HepG2 (cell line): Measurements from ENCODE around the gene RPL38. TPM values are rescaled to one million over a fixed set of nuclear protein-coding genes. Genes with fewer than 3 reads are reported as not detected.

ENCODE experiments used
- AGO1 ChIP-seq: fragments of 200-400 bp; formaldehyde crosslinking; IDR thresholded peaks from 2 replicates; pipeline ENCODE4 v1.6.1; 2017; ENCODE audit warnings: mild to moderate bottlenecking, low read depth, low read length, moderate library complexity; ENCODE audit not compliant: poor library complexity, severe bottlenecking
- ATF4 ChIP-seq, 2 experiments: fragments of 450-650 bp in 1 of 2; sonication (generic) in 1 of 2; formaldehyde crosslinking; IDR thresholded peaks; 2 replicates each; pipeline versions ENCODE4 v1.5.0 to v1.8.0; 2020 to 2022; ENCODE audit warnings: mild to moderate bottlenecking in 1 of 2, missing genetic modification reagents in 1 of 2
- FIP1L1 ChIP-seq: fragments of 200-400 bp; formaldehyde crosslinking; IDR thresholded peaks from 2 replicates; pipeline ENCODE4 v1.6.1; 2018; ENCODE audit warnings: low read depth, mild to moderate bottlenecking, low read length, moderate library complexity, borderline replicate concordance; ENCODE audit not compliant: insufficient read depth
- HES4 ChIP-seq: sonication (generic); formaldehyde crosslinking; IDR thresholded peaks from 2 replicates; pipeline ENCODE4 v1.9.0; 2021; ENCODE audit warnings: mild to moderate bottlenecking, missing genetic modification reagents, borderline replicate concordance
- ISL2 ChIP-seq: sonication (generic); formaldehyde crosslinking; IDR thresholded peaks from 2 replicates; pipeline ENCODE4 v1.5.0; 2020; ENCODE audit warnings: missing genetic modification reagents
- KAT7 ChIP-seq: IDR thresholded peaks from 2 replicates; pipeline ENCODE4 v1.6.1; 2018; ENCODE audit warnings: borderline replicate concordance, missing compliant biosample characterization
- MED8 ChIP-seq: sonication (generic); formaldehyde crosslinking; IDR thresholded peaks from 2 replicates; pipeline ENCODE4 v1.8.1; 2023; ENCODE audit warnings: mild to moderate bottlenecking, missing genetic modification reagents; ENCODE audit not compliant: insufficient replicate concordance
- MYC ChIP-seq: sonication (generic); formaldehyde crosslinking; IDR thresholded peaks from 2 replicates; pipeline ENCODE4 v1.9.0; 2021; ENCODE audit warnings: missing genetic modification reagents, borderline replicate concordance
- NFE2L1 ChIP-seq: sonication (generic); formaldehyde crosslinking; IDR thresholded peaks from 2 replicates; pipeline ENCODE4 v1.4.0; 2020; ENCODE audit warnings: missing genetic modification reagents, mild to moderate bottlenecking, borderline replicate concordance
- PHB2 ChIP-seq: fragments of 450-650 bp; IDR thresholded peaks from 2 replicates; pipeline ENCODE4 v1.6.1; 2018; ENCODE audit not compliant: partially characterized antibody
- SP4 ChIP-seq: sonication (generic); formaldehyde crosslinking; IDR thresholded peaks from 2 replicates; pipeline ENCODE4 v1.8.1; 2023; ENCODE audit warnings: mild to moderate bottlenecking, missing genetic modification reagents
- TBP ChIP-seq: sonication (generic); formaldehyde crosslinking; IDR thresholded peaks from 2 replicates; pipeline ENCODE4 v1.5.0; 2020; ENCODE audit warnings: missing genetic modification reagents
- ZFP1 ChIP-seq: IDR thresholded peaks from 2 replicates; pipeline ENCODE4 v1.6.1; 2016
- ZNF224 ChIP-seq: sonication (generic); formaldehyde crosslinking; IDR thresholded peaks from 2 replicates; pipeline ENCODE4 v1.5.0; 2020; ENCODE audit warnings: mild to moderate bottlenecking, missing genetic modification reagents
- ZNF335 ChIP-seq: sonication (generic); formaldehyde crosslinking; IDR thresholded peaks from 2 replicates; pipeline ENCODE4 v1.4.0; 2020; ENCODE audit warnings: missing genetic modification reagents
- ZNF7 ChIP-seq: IDR thresholded peaks from 2 replicates; pipeline ENCODE4 v1.6.1; 2016; ENCODE audit warnings: missing biosample characterization, missing genetic modification reagents
- ZNF75D ChIP-seq: sonication (generic); formaldehyde crosslinking; IDR thresholded peaks from 2 replicates; pipeline ENCODE4 v1.8.1; 2023; ENCODE audit warnings: missing genetic modification reagents, mild to moderate bottlenecking, borderline replicate concordance
- ZNF839 ChIP-seq: sonication (generic); formaldehyde crosslinking; IDR thresholded peaks from 2 replicates; pipeline ENCODE4 v1.4.0; 2020; ENCODE audit warnings: missing genetic modification reagents, mild to moderate bottlenecking, borderline replicate concordance
- ZSCAN9 ChIP-seq: IDR thresholded peaks from 2 replicates; pipeline ENCODE4 v1.6.1; 2016; ENCODE audit warnings: borderline replicate concordance
- polyA plus RNA-seq, 8 experiments: library from polyadenylated mRNA; depleted of rRNA in 3 of 8; stranded (reverse) in 7 of 8; unstranded in 1 of 8; fragments of >200 nt; fragmentation: Illumina TruSeq in 4 of 8; extraction: Trizol in 4 of 8; gene quantifications; 2 replicates each; pipeline versions ENCODE4 v1.2.1 to v1.2.3, GENCODE V29; 2011 to 2016; ENCODE audit warnings: low read depth in 4 of 8, missing spikeins in 1 of 8, mixed read lengths in 1 of 8; ENCODE audit not compliant: insufficient read depth in 1 of 8
- total RNA-seq, 5 experiments: library from RNA; depleted of rRNA; stranded (reverse); fragments of >200 nt; fragmentation: Illumina TruSeq; extraction: Trizol; gene quantifications; 2 replicates each; pipeline ENCODE4 v1.2.3, GENCODE V29; 2016; ENCODE audit warnings: low read depth in 1 of 5
- TF ChIP-seq, protein P1 (sequence below): sonication (generic); formaldehyde crosslinking; IDR thresholded peaks from 2 replicates; pipeline ENCODE4 v1.5.1; 2020; ENCODE audit warnings: mild to moderate bottlenecking, missing genetic modification reagents, borderline replicate concordance
- TF ChIP-seq, protein P2 (sequence below): sonication (generic); formaldehyde crosslinking; IDR thresholded peaks from 2 replicates; pipeline ENCODE4 v1.5.0; 2020; ENCODE audit warnings: missing genetic modification reagents

Gene RPL38
- total and polyA plus RNA-seq, 2 of the 13 experiments (the other 11 are each of a cell fraction or from before 2014, with no cell fraction given): 2,370 to 2,372 TPM

DNA sequence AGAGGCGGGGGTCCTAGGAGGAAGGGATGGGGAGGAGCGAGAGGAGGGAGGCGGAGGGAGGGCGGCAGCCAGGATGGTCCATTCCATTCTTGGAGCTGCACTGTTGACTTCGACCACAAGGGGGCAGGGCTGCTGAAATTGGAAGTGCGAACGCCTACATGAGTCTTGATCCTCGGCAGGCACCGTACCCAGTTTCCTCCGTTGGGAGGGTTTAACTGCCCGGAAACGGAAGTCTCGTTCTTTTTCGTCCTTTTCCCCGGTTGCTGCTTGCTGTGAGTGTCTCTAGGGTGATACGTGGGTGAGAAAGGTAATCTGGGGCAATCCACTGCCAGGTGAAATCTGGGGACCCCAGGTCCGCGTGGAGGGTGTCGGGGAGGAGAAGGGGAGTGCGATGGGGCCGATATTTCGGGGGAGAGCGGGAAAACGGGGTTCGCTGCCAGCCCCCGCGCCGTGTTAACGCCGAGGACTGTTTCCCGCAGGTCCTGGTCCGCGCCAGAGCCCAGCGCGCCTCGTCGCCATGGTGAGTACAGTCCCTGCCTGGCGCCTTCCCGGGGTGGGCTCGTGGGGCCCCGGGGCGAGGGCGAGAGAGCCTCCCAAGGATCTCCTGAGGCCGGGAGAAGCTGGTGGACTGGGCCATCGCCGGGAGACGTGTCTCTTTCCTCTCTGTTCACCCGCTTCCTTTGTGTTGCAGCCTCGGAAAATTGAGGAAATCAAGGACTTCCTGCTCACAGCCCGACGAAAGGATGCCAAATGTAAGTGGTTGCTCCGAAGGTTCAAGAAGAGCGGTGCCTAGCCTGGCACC is at the start of gene RPL38 (continued):
- TF ChIP-seq, protein P1, sequence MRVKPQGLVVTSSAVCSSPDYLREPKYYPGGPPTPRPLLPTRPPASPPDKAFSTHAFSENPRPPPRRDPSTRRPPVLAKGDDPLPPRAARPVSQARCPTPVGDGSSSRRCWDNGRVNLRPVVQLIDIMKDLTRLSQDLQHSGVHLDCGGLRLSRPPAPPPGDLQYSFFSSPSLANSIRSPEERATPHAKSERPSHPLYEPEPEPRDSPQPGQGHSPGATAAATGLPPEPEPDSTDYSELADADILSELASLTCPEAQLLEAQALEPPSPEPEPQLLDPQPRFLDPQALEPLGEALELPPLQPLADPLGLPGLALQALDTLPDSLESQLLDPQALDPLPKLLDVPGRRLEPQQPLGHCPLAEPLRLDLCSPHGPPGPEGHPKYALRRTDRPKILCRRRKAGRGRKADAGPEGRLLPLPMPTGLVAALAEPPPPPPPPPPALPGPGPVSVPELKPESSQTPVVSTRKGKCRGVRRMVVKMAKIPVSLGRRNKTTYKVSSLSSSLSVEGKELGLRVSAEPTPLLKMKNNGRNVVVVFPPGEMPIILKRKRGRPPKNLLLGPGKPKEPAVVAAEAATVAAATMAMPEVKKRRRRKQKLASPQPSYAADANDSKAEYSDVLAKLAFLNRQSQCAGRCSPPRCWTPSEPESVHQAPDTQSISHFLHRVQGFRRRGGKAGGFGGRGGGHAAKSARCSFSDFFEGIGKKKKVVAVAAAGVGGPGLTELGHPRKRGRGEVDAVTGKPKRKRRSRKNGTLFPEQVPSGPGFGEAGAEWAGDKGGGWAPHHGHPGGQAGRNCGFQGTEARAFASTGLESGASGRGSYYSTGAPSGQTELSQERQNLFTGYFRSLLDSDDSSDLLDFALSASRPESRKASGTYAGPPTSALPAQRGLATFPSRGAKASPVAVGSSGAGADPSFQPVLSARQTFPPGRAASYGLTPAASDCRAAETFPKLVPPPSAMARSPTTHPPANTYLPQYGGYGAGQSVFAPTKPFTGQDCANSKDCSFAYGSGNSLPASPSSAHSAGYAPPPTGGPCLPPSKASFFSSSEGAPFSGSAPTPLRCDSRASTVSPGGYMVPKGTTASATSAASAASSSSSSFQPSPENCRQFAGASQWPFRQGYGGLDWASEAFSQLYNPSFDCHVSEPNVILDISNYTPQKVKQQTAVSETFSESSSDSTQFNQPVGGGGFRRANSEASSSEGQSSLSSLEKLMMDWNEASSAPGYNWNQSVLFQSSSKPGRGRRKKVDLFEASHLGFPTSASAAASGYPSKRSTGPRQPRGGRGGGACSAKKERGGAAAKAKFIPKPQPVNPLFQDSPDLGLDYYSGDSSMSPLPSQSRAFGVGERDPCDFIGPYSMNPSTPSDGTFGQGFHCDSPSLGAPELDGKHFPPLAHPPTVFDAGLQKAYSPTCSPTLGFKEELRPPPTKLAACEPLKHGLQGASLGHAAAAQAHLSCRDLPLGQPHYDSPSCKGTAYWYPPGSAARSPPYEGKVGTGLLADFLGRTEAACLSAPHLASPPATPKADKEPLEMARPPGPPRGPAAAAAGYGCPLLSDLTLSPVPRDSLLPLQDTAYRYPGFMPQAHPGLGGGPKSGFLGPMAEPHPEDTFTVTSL: no peak
- TF ChIP-seq PHB2: no peak
- peak; percentile 95 for TF ChIP-seq MYC (CRISPR knock-in tag)
- TF ChIP-seq ZSCAN9 (CRISPR knock-in tag): peak; percentile 98
- peak; percentile 75; the same call in 1 of the 2 replicates for TF ChIP-seq ZNF224 (CRISPR knock-in tag)
- TF ChIP-seq FIP1L1: 0 out of 2 replicates have a peak, but pooled peaks have one; percentile 56
- TF ChIP-seq ZFP1: peak; percentile 76; the same call in 1 of the 2 replicates
- 0 out of 2 replicates have a peak, but pooled peaks have one; percentile 53 for TF ChIP-seq NFE2L1 (CRISPR knock-in tag)
- TF ChIP-seq HES4 (CRISPR knock-in tag): no peak
- no peak for TF ChIP-seq TBP (CRISPR knock-in tag)
- TF ChIP-seq, protein P2, sequence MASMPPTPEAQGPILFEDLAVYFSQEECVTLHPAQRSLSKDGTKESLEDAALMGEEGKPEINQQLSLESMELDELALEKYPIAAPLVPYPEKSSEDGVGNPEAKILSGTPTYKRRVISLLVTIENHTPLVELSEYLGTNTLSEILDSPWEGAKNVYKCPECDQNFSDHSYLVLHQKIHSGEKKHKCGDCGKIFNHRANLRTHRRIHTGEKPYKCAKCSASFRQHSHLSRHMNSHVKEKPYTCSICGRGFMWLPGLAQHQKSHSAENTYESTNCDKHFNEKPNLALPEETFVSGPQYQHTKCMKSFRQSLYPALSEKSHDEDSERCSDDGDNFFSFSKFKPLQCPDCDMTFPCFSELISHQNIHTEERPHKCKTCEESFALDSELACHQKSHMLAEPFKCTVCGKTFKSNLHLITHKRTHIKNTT (CRISPR knock-in tag): no peak
- peak; percentile 70 for TF ChIP-seq AGO1
- TF ChIP-seq ZNF7 (CRISPR knock-in tag): no peak; the same call in 1 of the 2 replicates
- peak; percentile 73 for TF ChIP-seq MED8
- no peak for TF ChIP-seq ZNF75D (CRISPR knock-in tag)
- TF ChIP-seq ZNF335 (CRISPR knock-in tag): peak; percentile 79; the same call in 1 of the 2 replicates
- TF ChIP-seq ATF4 (CRISPR knock-in tag; IDR thresholded peaks at IDR 0.05): peak in 1 of 2 experiments; percentile 76; a peak in 2 of 4 replicates
- peak; percentile 82 for TF ChIP-seq ISL2
- no peak; the same call in 1 of the 2 replicates for TF ChIP-seq ZNF839 (CRISPR knock-in tag)
- TF ChIP-seq SP4 (CRISPR knock-in tag): peak; percentile 90
- peak; percentile 51; the same call in 1 of the 2 replicates for TF ChIP-seq KAT7 (CRISPR knock-in tag)
